ENCODE results near the gene F2RL3. TPM values are rescaled to one million over a fixed set of nuclear protein-coding genes. Genes with fewer than 3 reads are reported as not detected.
"Not testable (repeated sequence)": the region's sequence is repeated elsewhere in the genome, so short reads cannot be mapped to it uniquely, and the experiment has no call there.

The F2RL3 gene
- polyA plus RNA-seq, 3 donors from 2014 or later: 0.48 TPM; not detected in 1

DNA sequence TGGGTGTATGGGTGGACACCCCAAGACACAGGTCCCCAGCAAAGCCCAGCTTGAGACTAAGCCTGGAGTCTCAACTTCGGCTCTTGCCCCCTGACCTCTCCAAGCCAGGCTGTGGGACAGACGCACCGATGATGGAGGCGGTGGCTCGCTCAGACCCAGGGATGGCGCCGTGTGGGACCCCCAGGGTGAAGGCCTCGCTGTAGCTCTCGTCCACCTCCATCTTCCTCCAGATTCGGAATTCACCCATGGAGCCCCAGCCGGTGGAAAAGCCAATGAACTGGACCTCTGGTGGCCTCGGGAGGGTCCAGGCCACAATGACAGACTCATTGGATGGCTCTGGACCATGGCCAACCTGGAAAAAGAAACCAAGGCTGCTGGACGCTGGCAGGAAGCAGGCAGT is 39.1 kb downstream of the F2RL3 start:
- H3K27me3 Mint-ChIP-seq (ENCODE audit: low read depth in 3 of 3): peaks cover 0 to 7% (median 6%) of the 10 kb centered on the region in 3 donors

DNA sequence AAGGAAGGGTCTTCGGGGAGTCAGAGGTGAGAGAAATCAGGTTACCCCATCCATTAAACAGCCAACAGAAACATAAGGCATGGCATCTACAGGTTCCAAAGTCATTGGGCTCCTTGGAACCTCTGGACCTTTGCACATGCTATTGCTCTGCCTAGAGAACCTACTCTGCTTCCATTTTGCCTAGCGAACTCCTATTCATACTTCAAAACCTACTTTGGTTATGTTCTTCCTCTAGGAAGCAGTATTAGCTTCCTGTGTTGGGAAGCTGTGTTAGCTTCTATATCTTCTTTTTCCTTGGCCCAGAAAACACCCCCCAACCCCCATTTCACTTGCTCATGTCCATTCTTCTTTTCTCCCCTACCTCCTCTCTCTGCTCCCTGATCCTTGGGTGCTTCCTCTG is 39.6 kb downstream of the F2RL3 start:
- Mint-ChIP-seq H3K4me3 (no peak overlapping the region), H3K9me3 (peaks cover 3 to 17% (median 7%) of the 10 kb centered on the region in 6 donors), H3K4me1 (no peaks in the 10 kb centered on the region), H3K36me3 (peaks cover 0 to 7% (median 4%) of the 10 kb centered on the region in 3 donors), H3K27ac (no peak overlapping the region), H3K27me3 (ENCODE audit: low read depth in 3 of 3) (peaks cover 0 to 7% (median 4%) of the 10 kb centered on the region in 3 donors)
- no peak for DNase-seq

More for the DNA sequence above, 39.1 kb downstream of the F2RL3 start:
- Mint-ChIP-seq H3K27ac (no peak overlapping the region), H3K4me3 (no peak overlapping the region), H3K4me1 (no peaks in the 10 kb centered on the region), H3K9me3 (peaks cover 0 to 14% (median 6%) of the 10 kb centered on the region in 6 donors), H3K36me3 (peaks cover 0 to 7% (median 4%) of the 10 kb centered on the region in 3 donors)
- DNase-seq: no peak

DNA sequence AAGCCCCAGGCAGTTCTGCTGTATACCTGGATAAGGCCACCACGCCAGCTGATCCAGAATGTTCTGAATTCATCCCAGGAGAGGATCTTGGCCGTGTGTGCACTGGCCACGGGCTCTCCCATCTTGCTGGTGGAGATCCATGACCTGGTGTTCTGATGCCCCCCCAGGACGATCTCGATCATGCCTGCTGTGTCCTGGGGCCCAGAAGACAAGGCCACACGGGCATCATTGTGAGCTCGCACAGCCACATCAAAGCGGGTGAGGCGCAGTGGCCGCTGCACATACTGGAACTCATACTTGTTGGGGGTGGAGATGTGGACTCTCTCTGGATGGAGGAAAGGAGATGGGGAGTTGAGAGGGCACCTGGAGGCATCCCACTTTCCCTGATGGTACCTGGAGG is 40.1 kb downstream of the F2RL3 start:
- Mint-ChIP-seq H3K27ac (no peak overlapping the region), H3K36me3 (peaks cover 0 to 12% (median 4%) of the 10 kb centered on the region in 3 donors), H3K9me3 (peaks cover 7 to 23% (median 10%) of the 10 kb centered on the region in 6 donors), H3K27me3 (ENCODE audit: low read depth in 3 of 3) (peaks cover 2 to 7% (median 4%) of the 10 kb centered on the region in 3 donors), H3K4me1 (no peaks in the 10 kb centered on the region), H3K4me3 (no peak overlapping the region)
- no peak for DNase-seq

DNA sequence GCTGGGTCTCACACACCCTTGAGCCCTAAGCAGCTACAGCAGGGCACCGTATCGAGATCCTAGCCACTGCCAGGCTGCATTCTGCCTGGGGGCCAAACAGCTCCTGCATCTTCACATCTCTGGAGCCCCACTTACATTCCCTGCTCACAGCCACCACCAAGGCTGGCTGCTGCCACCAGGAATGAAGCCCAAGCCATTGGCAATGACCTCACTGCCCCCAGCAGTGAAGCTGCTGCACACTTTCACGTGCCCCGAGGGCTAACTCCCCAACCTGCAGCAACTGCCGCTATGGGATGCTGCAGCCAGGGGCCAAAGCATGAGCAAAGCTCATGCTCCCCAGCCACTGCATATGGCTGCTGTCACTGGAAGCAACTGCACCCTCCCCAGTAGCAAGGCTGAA is 42.0 kb downstream of the F2RL3 start:
- no peak overlapping the region for H3K27ac Mint-ChIP-seq
- no peak for DNase-seq
- H3K27me3 Mint-ChIP-seq (ENCODE audit: low read depth in 3 of 3): peaks cover 3 to 7% (median 4%) of the 10 kb centered on the region in 3 donors
- H3K4me1 Mint-ChIP-seq: no peaks in the 10 kb centered on the region
- peaks cover 14 to 30% (median 24%) of the 10 kb centered on the region in 6 donors for H3K9me3 Mint-ChIP-seq
- no peak overlapping the region for H3K4me3 Mint-ChIP-seq
- H3K36me3 Mint-ChIP-seq: peaks cover 0 to 14% (median 4%) of the 10 kb centered on the region in 3 donors

DNA sequence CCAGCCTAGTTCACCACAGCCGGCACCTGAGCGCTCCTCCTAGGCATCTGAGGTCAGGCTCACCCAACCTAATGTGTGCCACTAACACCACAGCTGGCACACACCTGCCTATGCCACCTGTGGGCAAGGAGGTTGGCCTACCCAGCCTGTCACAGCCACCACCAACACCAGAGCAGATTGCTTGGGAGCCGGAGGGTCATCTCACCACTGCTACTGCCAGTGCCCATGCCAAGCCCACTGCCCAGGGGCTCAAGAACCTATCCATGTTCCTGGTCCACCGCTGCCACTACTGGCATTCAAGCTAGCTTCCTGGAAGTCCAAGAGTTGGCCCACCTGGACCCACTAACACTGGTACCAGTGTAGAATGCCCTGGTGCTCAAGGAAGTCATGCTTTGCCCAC is 42.5 kb downstream of the F2RL3 start:
- H3K4me3 Mint-ChIP-seq: no peak overlapping the region
- peaks cover 18 to 36% (median 26%) of the 10 kb centered on the region in 6 donors for H3K9me3 Mint-ChIP-seq
- H3K36me3 Mint-ChIP-seq: peaks cover 0 to 14% (median 4%) of the 10 kb centered on the region in 3 donors
- H3K27me3 Mint-ChIP-seq (ENCODE audit: low read depth in 3 of 3): peaks cover 3 to 7% (median 5%) of the 10 kb centered on the region in 3 donors
- no peak overlapping the region for H3K27ac Mint-ChIP-seq
- DNase-seq: no peak
- H3K4me1 Mint-ChIP-seq: no peaks in the 10 kb centered on the region

DNA sequence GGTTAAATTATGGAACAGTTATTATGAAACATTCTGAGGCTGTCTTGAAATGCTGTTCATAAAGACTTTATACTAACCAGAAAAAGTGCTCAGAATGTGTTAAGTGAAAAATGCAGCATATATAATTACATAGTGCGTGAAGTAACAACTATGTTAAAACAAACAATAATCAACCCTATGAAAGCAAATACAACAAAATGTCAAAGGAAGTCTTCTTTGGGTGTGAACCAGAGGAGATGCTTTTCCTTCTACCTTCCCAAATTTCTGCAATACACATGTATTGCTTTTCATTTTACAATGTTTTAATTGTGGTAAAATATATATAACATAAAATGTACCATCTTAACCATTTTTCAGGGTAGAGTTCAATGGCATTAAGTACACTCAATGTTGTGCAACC is 45.7 kb downstream of the F2RL3 start:
- Mint-ChIP-seq H3K27ac (no peak overlapping the region), H3K4me1 (no peaks in the 10 kb centered on the region), H3K36me3 (peaks cover 0 to 9% (median 0%) of the 10 kb centered on the region in 3 donors), H3K4me3 (no peak overlapping the region), H3K9me3 (peaks cover 14 to 29% (median 22%) of the 10 kb centered on the region in 6 donors), H3K27me3 (ENCODE audit: low read depth in 3 of 3) (peaks cover 3 to 7% (median 3%) of the 10 kb centered on the region in 3 donors)
- no peak for DNase-seq

DNA sequence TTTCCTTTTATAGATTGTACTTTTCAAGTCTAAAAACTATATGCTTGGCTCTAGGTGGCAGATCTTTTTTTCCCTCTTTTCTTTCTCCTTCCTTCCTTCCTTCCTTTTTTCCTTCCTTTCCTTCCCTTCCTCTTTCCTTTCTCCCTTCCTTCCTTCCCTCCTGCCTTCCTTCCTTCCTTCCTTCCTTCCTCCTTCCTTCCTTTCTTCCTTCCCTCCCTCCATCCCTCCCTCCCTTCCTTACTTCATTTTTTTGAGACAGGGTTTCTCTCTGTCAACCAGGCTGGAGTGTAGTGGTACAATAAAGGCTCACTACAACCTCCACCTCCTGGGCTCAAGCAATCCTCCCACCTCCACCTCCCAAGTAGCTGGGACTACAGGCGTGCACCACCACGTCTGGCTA is 48.1 kb downstream of the F2RL3 start:
- H3K36me3 Mint-ChIP-seq: peaks cover 0 to 9% (median 0%) of the 10 kb centered on the region in 3 donors
- no peaks in the 10 kb centered on the region for H3K4me1 Mint-ChIP-seq
- no peak overlapping the region for H3K27ac Mint-ChIP-seq
- peaks cover 11 to 29% (median 22%) of the 10 kb centered on the region in 6 donors for H3K9me3 Mint-ChIP-seq
- DNase-seq: no peak
- H3K27me3 Mint-ChIP-seq (ENCODE audit: low read depth in 3 of 3): peaks cover 0 to 3% (median 1%) of the 10 kb centered on the region in 3 donors
- H3K4me3 Mint-ChIP-seq: no peak overlapping the region

DNA sequence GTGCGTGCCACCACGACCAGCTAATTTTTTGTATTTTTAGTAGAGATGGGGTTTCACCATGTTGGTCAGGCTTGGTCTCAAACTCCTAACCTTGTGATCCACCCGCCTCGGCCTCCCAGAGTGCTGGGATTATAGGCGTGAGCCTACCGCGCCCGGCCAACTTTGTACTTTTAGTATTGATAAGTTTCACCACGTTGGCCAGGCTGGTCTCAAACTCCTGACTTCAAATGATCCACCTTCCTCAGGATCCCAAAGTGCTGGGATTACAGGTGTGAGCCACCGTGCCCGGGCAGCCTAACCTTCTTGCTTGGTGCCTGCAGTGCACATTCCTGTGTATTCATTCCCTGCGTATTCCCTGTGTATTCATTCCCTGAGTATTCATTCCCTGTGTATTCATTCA is 49.0 kb downstream of the F2RL3 start:
- DNase-seq; H3K27ac Mint-ChIP-seq; H3K4me3 Mint-ChIP-seq; H3K27me3 Mint-ChIP-seq (ENCODE audit: low read depth in 3 of 3); H3K4me1 Mint-ChIP-seq; H3K36me3 Mint-ChIP-seq: not testable (repeated sequence)
- peaks cover 11 to 29% (median 22%) of the 10 kb centered on the region in 6 donors for H3K9me3 Mint-ChIP-seq

DNA sequence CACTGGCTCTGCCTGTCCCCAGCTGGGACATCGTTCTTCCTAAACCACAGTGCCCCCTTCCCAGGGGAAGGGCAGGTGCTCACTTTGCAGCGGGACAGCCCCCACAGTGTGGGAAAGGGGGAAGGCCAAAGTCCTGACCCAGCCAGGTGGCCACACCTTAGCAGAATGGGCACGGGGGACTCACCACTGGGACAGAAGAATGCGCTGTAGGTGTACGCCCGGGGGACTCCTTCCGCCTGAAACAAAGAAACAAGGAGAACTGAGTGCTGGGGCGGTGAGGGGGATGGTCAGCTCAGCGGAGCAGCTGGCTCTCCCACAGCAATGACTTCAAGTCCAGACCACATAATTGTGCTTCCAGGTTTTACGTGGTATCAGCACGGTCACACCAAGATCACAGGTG is 49.4 kb downstream of the F2RL3 start:
- no peaks in the 10 kb centered on the region for H3K4me1 Mint-ChIP-seq
- H3K36me3 Mint-ChIP-seq: peaks cover 0 to 9% (median 0%) of the 10 kb centered on the region in 3 donors
- H3K4me3 Mint-ChIP-seq: no peak overlapping the region
- peaks cover 11 to 28% (median 22%) of the 10 kb centered on the region in 6 donors for H3K9me3 Mint-ChIP-seq
- no peak overlapping the region for H3K27ac Mint-ChIP-seq
- DNase-seq: no peak
- peaks cover 0 to 3% (median 1%) of the 10 kb centered on the region in 3 donors for H3K27me3 Mint-ChIP-seq (ENCODE audit: low read depth in 3 of 3)

DNA sequence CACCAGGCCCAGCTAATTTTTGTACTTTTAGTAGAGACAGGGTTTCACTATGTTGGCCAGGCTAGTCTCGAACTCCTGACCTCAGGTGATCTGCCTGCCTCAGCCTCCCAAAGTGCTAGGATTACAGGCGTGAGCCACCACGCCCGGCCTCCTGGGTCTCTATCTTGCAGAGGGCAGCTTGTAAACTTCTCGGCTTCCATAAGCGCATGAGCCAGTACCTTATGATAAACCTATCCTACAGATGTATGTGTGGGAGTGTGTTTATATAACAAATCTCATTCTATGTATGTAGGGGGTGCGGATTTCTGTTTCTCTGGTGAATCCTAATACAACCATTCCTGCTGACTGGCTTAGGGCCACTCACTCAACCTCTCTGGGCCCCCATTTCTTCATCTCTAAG is 51.3 kb downstream of the F2RL3 start:
- H3K27me3 Mint-ChIP-seq (ENCODE audit: low read depth in 3 of 3); H3K4me1 Mint-ChIP-seq: not testable (repeated sequence)

DNA sequence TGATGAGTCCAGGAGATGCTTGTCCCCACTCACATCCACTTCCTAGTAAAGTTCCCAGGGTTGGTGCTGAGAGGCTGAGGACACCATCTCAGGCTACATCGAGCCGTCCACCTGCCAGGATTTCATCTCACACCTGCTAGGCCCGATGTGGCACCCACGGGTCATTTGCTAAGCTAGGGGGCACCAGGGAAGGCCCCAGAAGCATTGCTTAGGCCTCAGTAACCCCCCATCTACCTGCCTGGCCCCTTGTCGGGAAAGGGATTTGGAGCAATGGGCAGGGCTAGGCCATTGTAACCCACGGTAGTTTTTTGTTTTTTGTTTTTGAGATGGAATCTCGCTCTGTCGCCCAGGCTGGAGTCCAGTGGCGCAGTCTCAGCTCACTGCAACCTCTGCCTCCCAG is 51.8 kb downstream of the F2RL3 start:
- no peak overlapping the region for H3K27ac Mint-ChIP-seq
- peaks cover 0 to 2% (median 2%) of the 10 kb centered on the region in 3 donors for H3K27me3 Mint-ChIP-seq (ENCODE audit: low read depth in 3 of 3)
- H3K4me1 Mint-ChIP-seq: no peaks in the 10 kb centered on the region
- no peaks in the 10 kb centered on the region for H3K36me3 Mint-ChIP-seq
- DNase-seq: no peak
- H3K9me3 Mint-ChIP-seq: peaks cover 0 to 7% (median 3%) of the 10 kb centered on the region in 6 donors
- H3K4me3 Mint-ChIP-seq: no peak overlapping the region

More for the DNA sequence above, 51.3 kb downstream of the F2RL3 start:
- not testable (repeated sequence) for H3K4me3 Mint-ChIP-seq, H3K27ac Mint-ChIP-seq, DNase-seq, H3K36me3 Mint-ChIP-seq
- H3K9me3 Mint-ChIP-seq: peaks cover 5 to 13% (median 8%) of the 10 kb centered on the region in 6 donors

Other genes with a start within 250 kb of the F2RL3 start
- gene SMIM7, start 228.9 kb upstream of the F2RL3 start, polyA plus RNA-seq: 10 to 100 TPM; 66.3 to 82.2 (median 67.7) TPM
- gene TMEM38A, start 227.9 kb upstream of the F2RL3 start, polyA plus RNA-seq: 1 to 10 TPM in 2 of 3 donors, under 1 TPM in 1; 0.78 to 3.2 (median 1.5) TPM
- gene NWD1, start 169.2 kb upstream of the F2RL3 start, polyA plus RNA-seq: not detected
- gene SIN3B, start 59.6 kb upstream of the F2RL3 start, polyA plus RNA-seq: 1 to 10 TPM; 1.8 to 7.9 (median 2.3) TPM
- gene CPAMD8, start 137.8 kb downstream of the F2RL3 start, polyA plus RNA-seq: 1 to 10 TPM; 1.3 to 2.1 (median 1.4) TPM
- gene HAUS8, start 186.5 kb downstream of the F2RL3 start, polyA plus RNA-seq: 1 to 10 TPM; 1.0 to 9.8 (median 4.9) TPM
- 10 to 100 TPM in 1 of 3 donors, 1 to 10 TPM in 2; 5.9 to 33.8 (median 6.0) TPM for gene MYO9B, start 186.8 kb downstream of the F2RL3 start, polyA plus RNA-seq

Data from immature natural killer cell (primary cell).